Hepatic stellate cell (primary cell): ENCODE data around the gene LY6G6F.

Experiments used
- DNase-seq: peaks from one replicate; pipeline ENCODE4 v3.0.0; 2011; ENCODE audit warnings: low spot score

The LY6G6F gene

GRCh38 chr6:31739639-31740396 lies 33.2 kb downstream of the LY6G6F start, which contains the start of gene MSH5:
Gene MSH5 (plus strand): TSS chr6:31740005. CDS start chr6:31740467, 462 bp downstream.
- DNase-seq: peak; percentile 98

GRCh38 chr6:31740397-31741223 lies 33.9 kb downstream of the LY6G6F start:
- peak; percentile 56 for DNase-seq

DNA sequence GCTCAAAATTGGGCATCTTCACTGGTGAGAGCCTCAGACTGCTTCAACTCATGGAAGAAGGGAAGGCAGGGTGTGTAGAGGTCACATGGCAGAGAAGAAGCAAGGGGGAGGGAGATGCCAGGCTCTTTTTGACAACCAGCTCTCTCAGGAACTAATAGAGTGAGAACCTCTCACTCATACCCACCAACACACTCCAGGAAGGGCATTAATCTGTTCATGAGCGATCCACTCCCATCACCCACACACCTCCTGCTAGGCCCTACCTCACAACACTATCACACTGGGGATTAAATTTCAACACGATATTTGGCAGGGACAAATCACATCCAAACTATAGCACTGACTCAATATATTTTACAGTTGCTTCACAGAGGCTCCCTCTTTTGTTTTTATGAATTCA lies 35.1 kb downstream of the LY6G6F start:
- DNase-seq: no peak

DNA sequence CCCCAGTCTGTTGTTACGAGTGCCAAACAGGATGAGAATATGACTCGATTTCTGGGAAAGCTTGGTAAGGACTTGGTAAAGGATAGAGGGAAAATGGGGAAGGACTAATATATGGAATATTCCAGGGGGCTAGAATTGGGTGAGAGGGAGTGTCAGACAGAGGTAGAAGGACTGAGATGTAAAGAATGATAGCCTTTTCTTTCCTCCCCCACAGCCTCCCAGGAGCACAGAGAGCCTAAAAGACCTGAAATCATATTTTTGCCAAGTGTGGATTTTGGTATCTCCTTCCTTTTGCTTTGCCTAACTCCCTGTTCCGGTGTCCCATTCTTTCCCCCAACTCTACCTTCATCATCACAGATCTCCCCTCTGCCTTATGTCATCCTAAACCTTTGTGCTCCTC lies 36.2 kb downstream of the LY6G6F start:
- DNase-seq: no peak

DNA sequence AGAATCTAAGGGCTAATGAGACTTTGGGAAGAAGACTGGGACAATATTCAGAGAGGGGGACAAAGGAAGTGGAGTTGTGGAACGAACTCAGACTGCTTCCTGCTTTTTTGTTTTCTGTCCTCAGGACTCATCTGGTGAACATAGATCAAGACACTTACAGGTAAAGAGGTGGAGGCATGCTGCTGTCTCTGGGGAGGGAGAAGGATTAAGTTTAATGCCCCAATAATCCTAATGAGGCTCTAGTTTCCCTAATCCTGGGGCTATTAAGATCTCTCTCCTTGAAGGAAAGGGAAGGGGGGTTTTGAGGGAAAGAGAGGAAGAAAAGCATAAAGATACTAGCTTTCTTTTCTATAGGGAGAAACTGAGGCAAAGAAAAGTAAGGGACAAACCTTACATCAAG lies 37.8 kb downstream of the LY6G6F start:
- DNase-seq: no peak

DNA sequence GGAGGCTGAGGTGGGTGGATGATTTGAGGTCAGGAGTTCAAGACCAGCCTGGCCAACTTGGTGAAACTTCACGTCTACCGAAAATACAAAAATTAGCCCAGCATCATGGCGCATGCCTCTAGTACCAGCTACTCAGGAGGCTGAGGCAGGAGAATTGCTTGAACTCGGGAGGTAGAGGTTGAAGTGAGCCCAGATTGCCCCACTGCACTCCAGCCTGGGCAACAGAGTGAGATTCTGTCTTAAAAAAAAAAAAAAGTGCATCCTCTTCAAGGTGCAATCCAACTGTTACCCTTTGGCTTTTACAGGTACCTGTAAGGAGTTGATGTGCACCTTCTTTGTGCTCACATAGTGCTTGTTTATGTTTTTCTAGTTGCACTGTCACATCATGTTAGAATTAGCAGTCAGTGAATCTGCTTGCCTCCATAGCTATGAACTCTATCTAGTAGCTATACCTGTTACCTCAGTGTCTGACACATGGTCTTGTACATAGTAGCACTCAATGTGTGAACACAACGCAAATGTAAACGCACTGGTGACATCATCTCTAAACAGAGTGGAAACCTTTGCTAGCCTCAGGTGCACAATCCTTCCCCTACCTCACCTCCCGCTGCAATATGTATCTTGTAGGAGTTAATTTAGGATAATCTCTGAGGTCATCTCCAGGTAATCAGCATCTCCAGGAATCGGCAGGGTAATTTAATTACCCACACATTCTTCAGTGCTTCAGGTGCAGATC lies 42.8 kb downstream of the LY6G6F start:
- DNase-seq: no peak

GRCh38 chr6:31750411-31751022 lies 43.9 kb downstream of the LY6G6F start:
- DNase-seq: no peak

- DNase-seq: peak; percentile 79
Observed at GRCh38 chr6:31752739-31753319, 46.2 kb downstream of the LY6G6F start.

- DNase-seq: no peak
Observed at GRCh38 chr6:31758281-31758680, 51.6 kb downstream of the LY6G6F start.
